ENCODE results near the gene OR2A5.
"Not testable (repeated sequence)": the region's sequence is repeated elsewhere in the genome, so short reads cannot be mapped to it uniquely, and the experiment has no call there.

The OR2A5 gene, protein sequence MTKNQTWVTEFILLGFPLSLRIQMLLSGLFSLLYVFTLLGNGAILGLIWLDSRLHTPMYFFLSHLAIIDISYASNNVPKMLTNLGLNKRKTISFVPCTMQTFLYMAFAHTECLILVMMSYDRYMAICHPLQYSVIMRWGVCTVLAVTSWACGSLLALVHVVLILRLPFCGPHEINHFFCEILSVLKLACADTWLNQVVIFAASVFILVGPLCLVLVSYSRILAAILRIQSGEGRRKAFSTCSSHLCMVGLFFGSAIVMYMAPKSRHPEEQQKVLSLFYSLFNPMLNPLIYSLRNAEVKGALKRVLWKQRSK

DNA sequence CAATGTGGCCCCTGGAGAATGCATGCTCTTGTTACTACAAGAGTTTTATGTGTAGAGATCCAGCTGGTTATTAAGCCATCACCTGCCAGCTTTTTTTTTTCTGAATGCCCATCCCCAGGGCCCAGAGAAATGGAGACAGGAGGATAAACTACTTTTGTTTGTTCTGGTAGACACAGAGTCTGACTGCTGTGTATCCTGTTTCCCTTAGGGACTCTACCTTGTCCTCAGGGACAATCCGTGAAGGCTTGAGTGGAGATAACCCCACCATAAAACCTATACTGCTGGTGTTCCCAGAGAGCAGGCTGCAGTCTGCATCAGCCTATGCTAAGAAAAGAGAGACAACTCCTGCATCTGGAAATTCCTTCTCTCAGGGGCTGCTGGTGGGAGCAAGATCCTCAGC, at the start of gene OR2A5:
TSS of gene OR2A5 (plus strand) at position 301 of the 400 bp plus-strand sequence. CDS start 1,454 bp downstream, outside the sequence.
- no peak for DNase-seq

GRCh38 chr7:144000020-144000419, 48.7 kb upstream of the OR2A5 start, which contains the start of gene OR6B1:
TSS of gene OR6B1 (plus strand) at chr7:144000320. CDS start at chr7:144003997, 3,677 bp downstream.
- no peak for DNase-seq

DNA sequence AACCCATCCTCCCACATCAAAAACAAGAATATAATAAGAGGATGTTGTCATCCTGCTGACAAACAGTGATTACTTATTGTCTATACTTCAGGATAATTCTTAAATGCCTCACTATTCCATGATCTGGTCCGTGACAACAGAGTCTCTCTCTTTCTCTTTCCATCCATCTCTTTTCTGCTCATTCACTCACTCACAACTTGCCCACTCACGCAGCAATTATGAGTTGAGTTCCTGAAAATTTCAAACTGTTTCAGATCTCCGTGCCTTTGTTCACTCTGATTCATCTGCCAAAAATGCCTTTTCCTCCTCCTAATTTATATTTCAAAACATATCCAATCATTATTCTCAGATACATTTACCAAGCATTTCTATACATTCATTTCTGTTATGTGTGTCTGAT, 47.2 kb upstream of the OR2A5 start:
- DNase-seq: no peak

- DNase-seq: no peak
Observed at GRCh38 chr7:144004703-144005102, 44.0 kb upstream of the OR2A5 start.

GRCh38 chr7:144006029-144006691, 42.6 kb upstream of the OR2A5 start:
- no peak for DNase-seq

DNA sequence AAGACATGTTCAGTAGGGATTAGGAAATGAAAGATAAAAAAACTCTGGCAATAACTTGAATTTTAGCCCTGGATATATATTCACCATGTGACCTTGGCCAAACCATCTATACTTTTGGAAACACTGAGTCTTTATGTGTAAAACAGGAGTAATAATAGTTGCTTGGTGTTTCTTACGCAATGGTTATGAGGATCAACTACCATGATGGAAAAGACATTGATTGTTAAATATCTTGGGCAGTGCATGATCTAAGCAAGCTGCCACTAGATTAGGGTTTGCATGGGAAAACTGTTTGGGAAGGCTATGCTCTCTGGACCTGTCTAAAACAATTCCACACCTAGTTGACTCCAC, 42.1 kb upstream of the OR2A5 start:
- DNase-seq: no peak

DNA sequence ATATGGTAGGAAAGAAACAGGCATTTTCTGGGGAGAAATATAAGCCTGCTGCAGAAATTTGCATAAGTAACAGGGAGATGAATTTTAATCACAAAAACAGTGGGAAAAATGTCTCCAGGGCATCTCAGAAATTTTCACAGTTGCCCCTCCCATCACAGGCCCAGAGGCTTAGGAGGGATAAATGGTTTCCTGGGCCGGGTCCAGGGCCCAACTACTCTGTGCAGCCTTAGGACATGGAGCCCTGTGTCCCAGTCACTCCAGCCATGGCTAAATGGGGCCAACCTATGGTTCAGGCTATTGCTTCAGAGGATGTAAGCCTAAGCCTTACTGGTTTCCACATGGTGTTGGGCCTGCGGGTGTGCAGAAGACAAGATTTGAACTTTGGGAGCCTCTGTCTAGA, 39.4 kb upstream of the OR2A5 start:
- DNase-seq: no peak

GRCh38 chr7:144010061-144010460, 38.7 kb upstream of the OR2A5 start:
- DNase-seq: not testable (repeated sequence)

DNA sequence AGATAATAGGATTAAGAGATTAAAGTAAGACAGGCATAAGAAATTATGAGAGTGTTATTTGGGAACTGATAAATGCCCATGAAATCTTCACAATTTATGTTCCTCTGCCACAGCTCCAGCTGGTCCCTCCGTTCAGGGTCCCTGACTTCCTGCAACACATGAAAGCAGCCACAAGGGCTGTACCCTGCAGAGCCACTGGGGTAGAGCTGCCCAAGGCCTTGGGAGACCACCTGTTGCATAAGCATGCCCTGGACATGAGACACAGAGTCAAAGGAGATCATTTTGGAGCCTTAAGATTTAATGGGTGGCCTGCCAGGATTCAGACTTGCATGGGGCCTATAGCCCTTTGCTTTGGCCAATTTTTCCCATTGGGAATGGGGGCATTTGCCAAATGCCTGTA, 37.9 kb upstream of the OR2A5 start:
- DNase-seq: not testable (repeated sequence)

DNA sequence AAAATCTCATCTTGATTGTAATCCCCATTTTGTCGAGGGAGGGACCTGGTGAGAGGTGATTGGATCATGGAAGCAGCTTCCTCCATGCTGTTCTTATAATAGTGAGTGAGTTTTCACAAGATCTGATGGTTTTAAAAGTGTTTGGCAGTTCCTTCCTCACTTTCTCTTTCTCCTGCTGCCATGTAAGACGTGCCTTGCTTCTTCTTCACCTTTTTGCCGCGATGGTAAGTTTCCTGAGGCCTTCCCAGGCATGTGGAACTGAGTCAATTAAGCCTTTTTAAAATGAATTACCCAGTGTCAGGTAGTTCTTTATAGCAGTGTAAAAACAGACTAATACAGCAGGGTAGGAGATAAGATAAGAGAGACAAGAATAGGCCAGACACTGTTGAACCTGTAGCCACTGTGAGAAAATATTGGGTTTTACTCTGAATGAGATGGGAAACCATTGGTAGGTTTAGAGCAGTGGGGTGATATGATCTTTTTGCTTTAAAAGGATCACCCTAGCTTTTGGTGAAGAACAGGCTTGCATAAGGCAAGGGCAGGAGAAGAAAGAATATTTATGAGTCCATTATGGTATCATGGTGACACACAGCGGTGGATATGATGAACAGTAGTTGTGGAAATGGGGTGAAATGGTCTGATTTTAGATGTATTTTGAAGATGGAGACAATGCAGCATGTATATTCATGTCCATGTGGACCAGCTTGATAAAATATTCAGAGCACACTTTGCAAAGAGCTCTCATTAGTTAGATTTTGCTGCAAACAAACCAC, 37.1 kb upstream of the OR2A5 start:
- DNase-seq: no peak

DNA sequence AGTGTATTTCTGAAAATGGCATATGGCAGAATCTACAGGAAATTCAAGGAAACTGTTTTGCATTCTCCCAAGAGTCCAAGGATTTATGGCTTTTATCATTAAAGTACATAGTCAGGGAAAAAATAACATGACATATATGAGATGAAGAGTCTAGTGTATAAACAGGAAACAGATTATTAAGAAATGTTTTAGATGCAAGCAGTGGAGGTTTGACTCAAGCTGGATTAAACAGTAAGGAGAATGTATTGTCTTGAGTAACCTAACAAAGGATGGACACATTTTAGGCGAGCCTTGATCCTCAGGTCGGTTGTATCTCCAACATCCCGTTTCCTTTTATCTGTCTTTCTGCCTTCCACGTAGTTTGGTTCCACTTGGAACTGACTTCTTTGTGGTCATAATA, 30.7 kb upstream of the OR2A5 start:
- DNase-seq: no peak

- DNase-seq: no peak
Observed at GRCh38 chr7:144019457-144019856, 29.3 kb upstream of the OR2A5 start.

- no peak for DNase-seq
Observed at GRCh38 chr7:144020340-144020739, 28.4 kb upstream of the OR2A5 start.

DNA sequence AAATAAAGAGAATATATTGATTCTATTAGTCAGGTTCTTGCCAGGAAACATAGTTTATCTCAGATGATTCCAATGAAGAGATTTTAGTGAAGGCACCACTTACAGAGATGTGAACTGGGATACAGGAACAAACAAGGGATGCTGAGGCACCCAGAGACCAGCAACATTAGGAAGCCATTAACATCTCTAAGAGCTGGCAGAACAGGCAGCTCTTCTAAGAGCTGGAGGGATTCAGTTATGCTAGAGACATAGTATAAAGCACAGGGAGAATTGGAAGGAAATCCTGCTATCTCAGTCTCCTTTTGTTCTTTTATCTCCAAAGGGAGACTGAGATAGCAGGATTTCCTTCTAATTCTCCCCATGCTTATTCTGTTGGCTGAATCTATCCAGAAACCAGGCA, 26.6 kb upstream of the OR2A5 start:
- DNase-seq: no peak

DNA sequence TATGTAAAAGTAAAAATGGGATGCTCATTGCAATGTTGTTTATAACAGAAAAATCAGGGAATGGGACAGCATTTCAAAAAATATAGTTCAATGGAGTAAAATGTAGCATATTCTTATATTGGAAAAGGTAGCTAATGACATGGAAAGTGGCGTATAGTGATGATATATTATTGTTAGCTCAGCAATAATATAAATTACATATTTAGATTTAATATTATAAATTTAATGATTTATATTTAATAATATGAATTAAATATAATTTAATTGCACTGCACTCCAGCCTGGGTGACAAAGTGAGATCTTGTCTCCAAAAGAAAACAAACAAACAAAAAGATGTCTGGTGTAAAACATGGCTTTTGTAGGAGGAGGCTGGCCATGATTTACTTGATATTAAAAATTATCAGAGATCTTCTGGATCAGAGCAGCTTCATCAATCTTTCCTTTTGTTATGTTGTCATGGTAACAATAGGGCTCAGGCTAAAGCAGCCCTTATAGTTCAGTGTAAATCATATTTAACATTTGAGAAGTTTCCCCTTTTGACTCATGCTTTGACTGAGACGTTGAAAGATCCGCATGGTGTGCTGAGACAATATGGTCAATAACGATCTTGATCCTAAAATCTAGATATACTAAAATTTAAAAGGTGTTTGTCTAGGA, 25.4 kb upstream of the OR2A5 start:
- no peak for DNase-seq

GRCh38 chr7:144024213-144024612, 24.5 kb upstream of the OR2A5 start:
- no peak for DNase-seq

DNA sequence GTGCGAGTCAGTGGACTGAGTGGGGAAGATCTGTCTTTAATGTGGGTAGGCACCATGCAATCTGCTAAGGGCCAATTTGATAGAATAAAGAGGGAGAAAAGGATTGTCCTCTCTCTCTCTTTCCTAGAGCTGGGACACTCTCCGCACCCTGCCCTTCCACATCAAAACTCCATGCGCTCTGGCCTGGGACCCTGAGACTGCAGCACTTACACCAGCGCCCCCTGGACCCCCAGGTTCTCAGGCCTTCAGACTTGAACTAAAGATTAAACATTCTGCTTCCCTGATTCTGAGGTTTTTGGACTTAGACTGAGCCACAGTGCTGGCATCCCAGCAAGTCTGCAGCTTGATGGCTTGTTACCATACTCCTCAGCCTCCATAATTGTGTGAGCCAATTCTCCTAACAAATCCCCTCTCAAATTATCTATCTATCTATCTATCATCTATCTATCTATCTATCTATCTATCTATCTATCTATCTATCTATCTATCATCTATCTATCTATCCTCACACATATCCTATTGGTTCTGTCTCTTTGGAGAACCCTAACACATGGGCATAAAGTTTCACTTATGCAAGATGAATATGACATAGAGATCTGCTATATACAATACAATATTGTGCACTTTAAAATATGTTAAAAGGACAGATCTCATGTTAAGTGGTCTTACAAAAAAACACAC, 22.4 kb upstream of the OR2A5 start:
- DNase-seq: no peak

DNA sequence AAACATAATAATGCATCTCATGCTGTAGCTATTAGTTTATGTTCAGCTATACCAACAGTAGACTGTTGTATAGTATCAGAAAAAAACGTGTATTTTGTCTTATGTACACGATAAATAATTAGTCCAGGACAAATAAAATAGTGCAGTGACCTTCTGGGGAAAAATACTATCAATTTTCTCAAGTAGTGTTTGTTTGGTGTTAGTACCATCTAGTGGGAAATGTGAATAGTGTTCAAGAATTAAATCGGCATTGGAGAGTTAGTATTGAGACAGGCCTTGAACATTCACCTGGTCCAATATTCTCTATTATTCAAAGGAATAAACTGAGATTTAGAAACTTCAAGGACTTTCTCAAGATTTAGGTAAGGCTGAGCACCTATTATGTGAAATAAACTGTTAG, 21.7 kb upstream of the OR2A5 start:
- DNase-seq: no peak

- DNase-seq: no peak
Observed at GRCh38 chr7:144027974-144028373, 20.8 kb upstream of the OR2A5 start.

- no peak for DNase-seq
Observed at GRCh38 chr7:144028547-144028946, 20.2 kb upstream of the OR2A5 start.

DNA sequence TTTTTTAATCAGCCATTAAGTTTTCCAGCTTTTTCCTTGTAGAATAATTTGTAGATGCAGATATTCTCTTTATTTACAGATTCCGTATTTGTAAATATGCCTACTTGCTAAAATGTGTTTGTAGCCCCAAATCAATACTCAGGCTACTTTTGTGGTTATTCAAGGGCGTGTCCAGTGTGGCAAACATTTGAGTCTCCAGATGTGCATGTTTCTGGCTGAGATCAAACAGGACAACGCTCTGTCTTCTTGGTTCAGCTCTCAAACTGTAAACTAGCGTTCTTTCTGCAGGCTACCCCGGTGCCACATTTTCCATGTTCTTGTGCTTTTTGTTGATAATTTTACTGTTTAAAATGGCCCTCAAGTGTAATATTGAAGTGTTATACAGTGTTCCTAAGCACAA, 16.2 kb upstream of the OR2A5 start:
- DNase-seq: no peak

GRCh38 chr7:144032985-144033709, 15.6 kb upstream of the OR2A5 start:
- no peak for DNase-seq

Data from NCI-H1694 (cell line).